ENCODE measurements around the gene PTH1R. TPM values are rescaled to one million over a fixed set of nuclear protein-coding genes. Genes with fewer than 3 reads are reported as not detected.

Gene PTH1R
- total RNA-seq, 1 experiment from 2014 or later = 1.0 TPM

- no peak overlapping the region for H3K27ac ChIP-seq (ENCODE audit: insufficient read length, low read depth, low read length)
- H4K8ac ChIP-seq (replicated peaks; ENCODE audit: insufficient read length, low read depth, low read length) = no peak overlapping the region
- no peaks in the 10 kb centered on the region for H3K79me1 ChIP-seq (ENCODE audit: insufficient read depth, low read depth, low read length, poor library complexity, severe bottlenecking)
- Mint-ChIP-seq H3K4me1 (peaks cover 3 to 9% of the 10 kb centered on the region in 2 experiments; a peak in 3 of 4 replicates), H3K36me3 (ENCODE audit: insufficient read depth in 1 of 3, low read depth in 3 of 3) (peaks cover 3 to 29% (median 6%) of the 10 kb centered on the region in 3 experiments; a peak in 6 of 7 replicates), H3K9me3 (peaks cover 44 to 46% of the 10 kb centered on the region in 2 experiments), H3K27me3 (ENCODE audit: low read depth) (peaks cover 15% of the 10 kb centered on the region), H3K4me3 (no peak overlapping the region), H3K27ac (no peak overlapping the region)
- no peak overlapping the region for H2BK20ac ChIP-seq (ENCODE audit: low read depth, low read length, poor library complexity, severe bottlenecking)
- no peak overlapping the region for H4K5ac ChIP-seq (ENCODE audit: insufficient read length, low read depth, low read length)
- DNase-seq = no peak
- no peak overlapping the region for H2BK120ac ChIP-seq (ENCODE audit: low read depth, low read length, poor library complexity, severe bottlenecking)
- H3K9me3 ChIP-seq (ENCODE audit: control insufficient read depth, low read depth, low read length) = peaks cover 6% of the 10 kb centered on the region
- 0 out of 2 replicates have a peak, but pooled peaks cover 2% of the 10 kb centered on the region for H3K4me1 ChIP-seq (ENCODE audit: insufficient read depth, low read length)
- no peak overlapping the region for H4K91ac ChIP-seq (ENCODE audit: insufficient read length, low read depth, low read length)
- no peak overlapping the region for H3K4ac ChIP-seq (ENCODE audit: low read depth, low read length)
- H3K27me3 ChIP-seq (ENCODE audit: insufficient read depth, low read length) = no peaks in the 10 kb centered on the region
- H2BK15ac ChIP-seq (ENCODE audit: low read depth, low read length) = no peak overlapping the region
- H3K14ac ChIP-seq (ENCODE audit: insufficient read depth, low read length) = no peak overlapping the region
- H3T11ph ChIP-seq (ENCODE audit: low read length) = no peak overlapping the region
- H3K23ac ChIP-seq (ENCODE audit: insufficient read length, low read depth, low read length) = no peak overlapping the region
- no peaks in the 10 kb centered on the region for H3K79me2 ChIP-seq (ENCODE audit: insufficient read depth, low read length)
- no peak for TF ChIP-seq CTCF (conservative IDR thresholded peaks at IDR 0.05)
- H3K9ac ChIP-seq (ENCODE audit: extremely low read depth, insufficient read length, low read length) = no peak overlapping the region
- no peak overlapping the region for H2AFZ ChIP-seq (ENCODE audit: low read length)
- peaks cover 6% of the 10 kb centered on the region for H3K23me2 ChIP-seq (ENCODE audit: insufficient read length, low read depth, low read length, poor library complexity, severe bottlenecking)
- no peak overlapping the region for H2BK12ac ChIP-seq (ENCODE audit: insufficient read length, low read depth, low read length)
- no peak overlapping the region for H2AK5ac ChIP-seq (ENCODE audit: insufficient read length, low read length)
- H2BK5ac ChIP-seq (ENCODE audit: insufficient read length, low read length) = no peak overlapping the region
- H3K18ac ChIP-seq (ENCODE audit: insufficient read length, low read depth, low read length) = no peak overlapping the region
- WGBS (ENCODE audit: extremely low coverage, insufficient read length, low lambda C conversion rate) = no CpG with 5 or more reads among the region's 1 CpG
- no peak overlapping the region for H3K4me2 ChIP-seq (ENCODE audit: insufficient read depth, insufficient read length, low read length)
- no peak overlapping the region for H3K56ac ChIP-seq (ENCODE audit: insufficient read length, low read depth, low read length)
- no peaks in the 10 kb centered on the region for H4K20me1 ChIP-seq (ENCODE audit: control insufficient read depth, insufficient read depth, insufficient read length)
These were observed 37.0 kb upstream of the PTH1R start for GRCh38 chr3:46840491-46840890.

Measured in H9 (cell line).